Measurements from ENCODE around the gene ARAP3.
"Not testable (repeated sequence)": the region's sequence is repeated elsewhere in the genome, so short reads cannot be mapped to it uniquely, and the experiment has no call there.

The ARAP3 gene, protein sequence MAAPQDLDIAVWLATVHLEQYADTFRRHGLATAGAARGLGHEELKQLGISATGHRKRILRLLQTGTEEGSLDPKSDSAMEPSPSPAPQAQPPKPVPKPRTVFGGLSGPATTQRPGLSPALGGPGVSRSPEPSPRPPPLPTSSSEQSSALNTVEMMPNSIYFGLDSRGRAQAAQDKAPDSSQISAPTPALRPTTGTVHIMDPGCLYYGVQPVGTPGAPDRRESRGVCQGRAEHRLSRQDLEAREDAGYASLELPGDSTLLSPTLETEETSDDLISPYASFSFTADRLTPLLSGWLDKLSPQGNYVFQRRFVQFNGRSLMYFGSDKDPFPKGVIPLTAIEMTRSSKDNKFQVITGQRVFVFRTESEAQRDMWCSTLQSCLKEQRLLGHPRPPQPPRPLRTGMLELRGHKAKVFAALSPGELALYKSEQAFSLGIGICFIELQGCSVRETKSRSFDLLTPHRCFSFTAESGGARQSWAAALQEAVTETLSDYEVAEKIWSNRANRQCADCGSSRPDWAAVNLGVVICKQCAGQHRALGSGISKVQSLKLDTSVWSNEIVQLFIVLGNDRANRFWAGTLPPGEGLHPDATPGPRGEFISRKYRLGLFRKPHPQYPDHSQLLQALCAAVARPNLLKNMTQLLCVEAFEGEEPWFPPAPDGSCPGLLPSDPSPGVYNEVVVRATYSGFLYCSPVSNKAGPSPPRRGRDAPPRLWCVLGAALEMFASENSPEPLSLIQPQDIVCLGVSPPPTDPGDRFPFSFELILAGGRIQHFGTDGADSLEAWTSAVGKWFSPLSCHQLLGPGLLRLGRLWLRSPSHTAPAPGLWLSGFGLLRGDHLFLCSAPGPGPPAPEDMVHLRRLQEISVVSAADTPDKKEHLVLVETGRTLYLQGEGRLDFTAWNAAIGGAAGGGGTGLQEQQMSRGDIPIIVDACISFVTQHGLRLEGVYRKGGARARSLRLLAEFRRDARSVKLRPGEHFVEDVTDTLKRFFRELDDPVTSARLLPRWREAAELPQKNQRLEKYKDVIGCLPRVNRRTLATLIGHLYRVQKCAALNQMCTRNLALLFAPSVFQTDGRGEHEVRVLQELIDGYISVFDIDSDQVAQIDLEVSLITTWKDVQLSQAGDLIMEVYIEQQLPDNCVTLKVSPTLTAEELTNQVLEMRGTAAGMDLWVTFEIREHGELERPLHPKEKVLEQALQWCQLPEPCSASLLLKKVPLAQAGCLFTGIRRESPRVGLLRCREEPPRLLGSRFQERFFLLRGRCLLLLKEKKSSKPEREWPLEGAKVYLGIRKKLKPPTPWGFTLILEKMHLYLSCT (N-terminal part only)

DNA sequence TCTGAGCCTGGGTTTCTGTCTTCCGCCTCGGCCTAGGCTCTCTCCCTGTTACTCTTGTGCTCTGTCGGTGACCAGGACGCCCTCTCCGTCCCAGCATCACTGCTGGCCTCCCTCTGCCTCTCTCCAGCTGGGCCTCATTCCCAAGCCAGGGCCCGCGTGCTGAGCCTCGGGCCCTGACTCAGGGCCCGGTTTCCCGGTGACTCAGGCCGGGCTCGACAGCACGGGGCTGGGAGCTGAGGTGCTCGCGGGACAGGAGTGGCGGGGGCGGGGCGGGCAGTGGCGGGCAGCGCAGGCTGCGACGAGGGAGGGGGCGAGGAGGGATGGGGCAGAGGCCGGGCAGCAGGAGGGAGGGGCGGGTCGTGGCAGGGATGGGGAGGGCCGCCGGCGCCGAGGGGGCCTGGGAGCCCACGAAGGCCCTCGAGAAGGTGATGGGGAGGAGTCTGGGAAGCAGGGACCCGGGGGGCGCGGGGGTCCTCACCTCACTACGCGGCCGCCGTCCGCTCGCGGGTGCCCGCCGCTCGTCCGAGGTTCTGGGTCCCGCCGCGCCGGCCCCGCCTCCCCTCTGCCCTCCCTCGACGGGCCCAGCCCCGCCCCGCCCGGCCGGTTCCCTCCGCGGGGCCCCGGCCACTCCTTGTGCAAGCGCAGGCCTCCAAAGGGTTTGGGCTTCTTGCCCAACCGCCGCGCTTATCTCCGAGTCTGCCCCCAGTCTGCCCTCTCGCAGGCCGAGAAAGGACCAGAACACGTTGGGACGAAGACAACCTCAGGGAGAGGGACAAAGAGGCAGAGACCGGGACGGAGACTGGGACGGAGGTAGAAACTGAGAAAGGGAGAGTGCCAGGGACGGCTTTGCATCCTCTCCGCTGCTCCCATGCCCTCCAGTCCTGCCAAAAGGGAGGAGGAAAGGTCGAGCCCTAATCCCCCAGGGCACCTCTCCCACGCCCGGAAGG lies at the start of gene ARAP3:
Gene ARAP3 (minus strand): TSS at position 536 of the 947 bp plus-strand sequence. CDS start 1,744 bp downstream, outside the sequence.
- DNase-seq: no peak

DNA sequence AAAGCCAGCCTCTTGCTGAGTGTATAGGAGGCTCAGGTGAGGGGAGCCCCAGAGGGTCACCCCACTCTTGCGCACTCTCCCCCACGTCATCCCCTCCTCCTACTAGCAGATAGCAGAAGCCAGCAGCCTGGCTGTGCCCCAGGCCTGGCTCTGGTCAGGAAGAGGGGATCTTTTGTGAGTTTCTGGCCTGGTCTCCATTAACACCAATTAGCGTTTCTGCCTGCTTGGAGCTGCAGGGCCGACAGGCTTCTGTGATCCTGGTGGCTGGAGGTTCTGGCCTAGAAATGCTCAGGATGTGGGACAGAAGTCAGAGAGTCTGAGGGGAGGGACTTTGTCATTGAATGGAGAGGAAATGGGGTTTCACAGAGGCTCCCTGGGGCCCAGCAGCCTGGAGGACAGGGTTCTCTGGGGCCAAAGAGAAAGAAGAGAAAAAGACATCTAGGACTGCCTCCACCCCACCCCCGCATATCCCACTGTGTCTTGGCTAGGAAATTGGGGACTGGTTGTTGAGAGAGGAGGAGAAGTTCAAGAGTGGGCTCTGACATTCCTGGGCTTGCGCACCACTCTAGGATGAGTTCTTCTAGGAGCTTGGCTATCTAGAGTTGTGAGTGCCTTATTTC lies 47.5 kb upstream of the ARAP3 start:
- no peak for DNase-seq

GRCh38 chr5:141725891-141726290 lies 43.9 kb upstream of the ARAP3 start:
- no peak for DNase-seq

DNA sequence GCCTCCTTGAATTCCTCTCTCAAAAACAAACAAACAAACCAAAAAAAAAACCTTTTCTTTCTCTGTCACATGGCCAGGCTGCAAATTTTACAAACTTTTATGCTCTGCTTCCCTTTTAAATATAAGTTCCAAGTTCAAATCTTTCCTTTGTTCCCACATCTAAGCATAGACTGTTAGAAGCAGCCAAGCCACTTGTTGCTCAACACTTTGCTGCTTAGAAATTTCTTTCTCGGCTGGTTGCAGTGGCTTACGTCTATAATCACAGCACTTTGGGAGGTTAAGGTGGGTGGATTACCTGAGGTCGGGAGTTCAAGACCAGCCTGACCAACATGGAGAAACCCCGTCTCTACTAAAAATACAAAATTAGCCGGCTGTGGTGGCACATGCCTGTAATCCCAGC lies 43.1 kb upstream of the ARAP3 start:
- DNase-seq: not testable (repeated sequence)

GRCh38 chr5:141722266-141722665 lies 40.2 kb upstream of the ARAP3 start:
- no peak for DNase-seq

GRCh38 chr5:141717043-141717442 lies 35.0 kb upstream of the ARAP3 start:
- DNase-seq: no peak

DNA sequence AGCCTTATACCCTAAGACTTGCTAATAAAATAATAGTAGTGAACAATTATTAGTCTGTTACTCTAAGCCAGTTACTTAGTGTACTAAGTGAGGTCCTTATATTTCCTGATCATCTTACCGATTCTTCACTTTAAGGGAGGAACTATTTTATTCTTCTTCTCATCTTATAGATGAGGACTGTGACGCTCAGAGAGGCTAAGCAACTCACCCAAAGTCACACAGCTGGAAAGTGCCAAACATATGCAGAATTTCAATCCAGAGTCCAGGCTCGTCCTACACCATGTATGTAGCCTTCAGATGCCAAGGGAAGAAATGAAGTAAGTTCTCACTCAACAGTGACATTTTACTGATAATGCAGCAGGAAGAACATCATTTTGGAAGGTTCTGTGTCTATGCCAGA lies 34.4 kb upstream of the ARAP3 start:
- no peak for DNase-seq

- no peak for DNase-seq
These were observed 34.0 kb upstream of the ARAP3 start for GRCh38 chr5:141716009-141716408.

DNA sequence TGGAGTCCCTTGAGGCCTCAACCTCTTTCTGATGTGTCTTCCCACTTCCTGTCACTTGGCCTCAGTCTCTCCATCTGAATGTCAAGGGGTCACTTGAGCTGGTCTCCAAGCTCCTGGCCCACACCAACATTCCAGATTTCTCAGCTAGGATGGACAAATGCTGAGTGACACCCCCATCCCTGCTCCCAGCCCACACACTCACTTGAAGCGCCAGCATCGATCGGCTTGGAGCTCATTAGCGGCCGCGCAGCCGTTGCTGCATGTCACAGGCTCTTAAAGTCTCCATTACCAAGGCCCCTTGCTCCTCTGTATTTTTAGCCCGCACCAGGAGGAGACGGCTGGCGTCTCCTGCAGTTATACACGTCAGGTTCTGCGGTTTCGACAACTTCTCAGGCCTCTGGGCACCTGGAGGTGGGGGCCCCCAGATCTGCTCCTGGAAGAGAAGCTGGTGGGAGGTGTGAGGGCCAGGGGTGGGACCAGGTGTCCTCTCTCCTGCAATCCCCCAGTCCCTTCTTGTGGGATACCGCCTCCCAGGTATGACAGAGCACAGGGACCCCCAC lies 33.4 kb upstream of the ARAP3 start:
- no peak for DNase-seq

DNA sequence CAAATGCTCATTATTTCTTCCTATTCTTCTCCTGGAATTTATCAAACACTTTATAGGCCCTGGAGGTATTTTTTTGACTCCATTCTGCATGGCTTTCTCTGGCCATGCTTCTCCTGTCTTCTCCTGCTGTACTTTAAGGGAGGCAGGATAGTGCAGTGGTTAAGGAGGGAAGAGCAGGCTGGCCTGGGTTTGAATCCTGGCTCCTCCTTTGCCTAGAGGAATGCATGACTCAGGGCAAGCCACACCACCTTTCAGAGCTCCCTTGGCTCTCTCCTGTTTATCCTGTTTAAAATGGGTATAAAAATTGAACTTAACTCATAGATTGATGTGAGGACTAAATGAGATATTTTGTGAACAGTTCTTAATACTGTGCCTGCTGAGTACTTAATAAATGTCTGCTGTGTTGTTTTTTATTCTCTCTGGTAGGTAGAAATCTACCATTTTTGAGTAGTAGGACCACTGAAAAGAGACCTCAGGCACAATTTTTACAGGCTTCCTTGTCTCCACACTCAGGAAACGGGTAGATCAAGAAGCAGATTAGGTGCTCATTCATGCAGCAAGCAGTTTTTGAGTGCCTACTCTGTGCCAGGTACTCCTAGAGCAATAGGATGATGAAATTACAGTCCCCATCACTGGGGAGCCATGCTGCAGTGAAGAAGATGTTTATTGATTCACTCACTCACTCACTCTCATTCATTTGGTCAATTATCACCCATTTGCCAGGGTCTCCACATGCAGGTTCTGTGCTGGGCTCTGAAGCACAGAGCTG lies 32.7 kb upstream of the ARAP3 start:
- no peak for DNase-seq

DNA sequence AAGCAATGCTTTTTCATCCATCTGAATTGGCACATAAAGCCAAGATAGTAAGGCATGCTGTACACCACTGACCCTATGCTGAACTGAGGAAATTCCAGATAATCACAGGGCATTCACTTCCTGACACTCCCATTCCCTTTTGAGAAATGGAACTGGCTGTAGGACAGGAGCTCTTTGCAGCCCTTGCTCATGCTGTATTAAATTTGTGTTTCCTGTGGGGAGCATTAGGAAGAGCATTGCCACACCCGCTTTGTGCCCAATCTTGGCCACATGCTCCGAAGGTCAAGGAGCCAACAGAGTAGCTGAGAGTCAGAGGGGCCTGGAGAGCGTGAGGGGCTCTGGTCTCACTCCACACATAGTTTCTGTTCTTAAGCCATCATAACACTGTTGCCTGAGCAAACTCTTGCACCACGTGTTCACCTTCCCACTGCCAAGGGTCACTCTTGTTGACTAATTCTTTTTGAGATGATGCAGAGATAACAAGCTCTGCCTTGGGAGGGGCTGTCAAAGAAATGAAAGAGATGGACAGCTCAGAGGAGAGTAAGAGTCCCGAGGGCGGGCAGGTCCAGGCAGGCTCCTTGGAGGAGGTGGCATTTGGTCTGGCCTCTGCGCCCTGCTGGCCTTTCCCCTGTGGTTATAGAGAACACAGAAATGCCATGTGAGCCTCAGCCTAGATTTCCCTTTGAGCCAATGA lies 31.7 kb upstream of the ARAP3 start:
- no peak for DNase-seq

DNA sequence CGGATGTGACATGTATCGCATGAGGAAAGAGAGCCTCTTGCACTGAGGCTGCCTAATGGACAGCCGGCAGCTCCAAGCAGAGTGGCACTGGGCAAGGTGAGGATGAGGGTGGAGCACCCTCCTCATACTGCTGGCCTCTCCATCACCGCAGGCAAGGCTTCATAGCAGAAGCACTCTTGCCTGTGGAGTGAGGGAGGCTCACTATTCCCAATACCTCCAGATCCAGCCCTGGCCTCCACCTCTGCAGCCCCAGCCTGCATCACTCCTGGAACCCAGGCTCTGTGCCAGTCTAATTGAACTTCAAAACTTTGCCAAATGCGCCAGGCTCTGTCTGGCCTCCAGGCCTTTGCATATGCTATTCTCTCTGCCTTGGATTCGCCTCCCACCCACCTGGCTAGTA lies 29.7 kb upstream of the ARAP3 start:
- DNase-seq: no peak

DNA sequence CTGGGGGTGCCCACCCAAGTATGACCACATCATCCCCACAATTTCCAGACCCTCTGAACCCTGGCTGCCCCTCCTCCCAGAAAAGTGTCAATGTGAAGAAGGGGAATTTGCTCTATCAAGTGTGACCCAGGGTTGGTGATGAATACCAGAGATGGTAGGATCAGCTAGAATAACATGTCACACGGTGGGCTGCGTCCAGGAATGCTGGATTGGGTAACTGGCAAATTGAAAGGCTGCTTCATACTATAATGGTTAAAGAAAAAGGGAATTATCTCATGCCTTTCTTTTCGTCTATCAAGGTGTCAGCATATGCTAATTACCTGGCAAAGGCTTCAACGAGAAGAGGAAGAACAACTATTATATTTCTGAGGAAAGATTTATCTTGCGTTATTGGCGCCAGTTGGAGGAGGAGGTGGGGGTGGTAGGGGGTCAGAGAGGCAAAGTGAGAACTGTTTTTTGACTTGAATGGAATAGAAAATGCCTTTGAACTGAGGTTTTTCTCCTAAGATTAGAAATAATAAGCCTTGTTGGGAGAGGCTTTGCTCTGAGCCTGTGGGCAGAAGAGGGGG lies 27.8 kb upstream of the ARAP3 start:
- DNase-seq: no peak

DNA sequence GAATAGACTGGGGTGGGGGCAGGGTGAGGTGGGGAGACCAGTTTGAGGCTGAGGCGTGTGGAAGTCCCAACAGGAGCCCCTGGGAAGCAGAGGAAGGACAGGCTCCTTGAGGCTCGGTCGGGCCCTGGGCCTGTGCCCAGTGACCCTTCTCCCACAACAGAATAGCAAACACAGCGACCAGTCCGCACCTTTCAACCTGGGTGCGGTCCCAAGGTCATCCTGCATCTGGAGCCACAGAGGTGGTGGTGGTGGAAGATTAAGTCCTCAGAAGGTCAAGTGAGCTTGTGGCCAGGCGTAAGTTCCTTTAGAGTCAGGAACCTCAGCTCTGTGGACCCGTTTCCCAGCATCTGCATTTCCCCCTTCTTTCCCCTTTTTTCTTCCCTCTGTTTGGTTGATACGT lies 26.0 kb upstream of the ARAP3 start:
- no peak for DNase-seq

GRCh38 chr5:141707510-141707909 lies 25.5 kb upstream of the ARAP3 start:
- DNase-seq: no peak

- no peak for DNase-seq
These were observed 24.1 kb upstream of the ARAP3 start for GRCh38 chr5:141706121-141706520.

DNA sequence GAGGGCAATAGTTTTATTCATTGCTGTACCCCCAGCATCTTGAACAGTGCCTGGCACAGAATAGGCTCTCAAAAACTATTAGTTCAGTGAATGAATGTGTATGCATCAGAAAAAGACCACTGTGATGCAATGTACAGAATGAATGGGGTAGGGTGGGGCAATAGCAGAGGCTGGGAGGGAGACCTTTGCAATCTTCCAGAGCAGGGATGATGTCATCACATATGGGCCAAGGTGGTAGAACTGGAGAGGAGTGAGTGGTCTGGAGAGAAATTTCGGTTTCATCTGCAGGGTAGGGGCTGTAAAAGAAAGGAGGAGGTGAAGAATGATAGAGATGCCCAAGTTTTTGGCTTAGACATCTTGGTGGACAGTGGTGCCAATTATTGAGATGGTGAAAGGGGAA lies 23.4 kb upstream of the ARAP3 start:
- no peak for DNase-seq

- DNase-seq: no peak
These were observed 22.8 kb upstream of the ARAP3 start for GRCh38 chr5:141704782-141705297.

DNA sequence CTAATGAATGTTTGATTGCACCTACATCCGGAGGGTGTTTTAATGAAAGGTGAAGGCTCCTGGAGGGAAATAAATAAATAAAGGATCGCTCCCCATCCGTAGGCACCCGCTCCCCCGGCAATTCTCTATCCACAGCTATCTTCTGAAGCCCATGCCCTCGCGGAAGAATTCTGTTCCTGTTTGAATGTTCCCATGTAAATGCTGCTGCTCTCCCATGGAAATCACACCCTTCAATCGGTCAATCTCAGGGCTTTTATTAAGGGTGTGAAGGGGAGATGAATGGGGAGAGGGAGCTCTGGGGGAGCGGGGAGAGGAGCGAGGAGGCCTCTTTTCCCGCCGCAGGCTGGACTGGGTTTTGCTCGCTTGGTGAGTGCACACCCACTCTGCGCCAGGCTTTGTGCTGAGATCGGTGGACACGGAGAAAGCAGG lies 21.1 kb upstream of the ARAP3 start:
- DNase-seq: peak in 1 of 2 experiments; percentile 41
